ENCODE results near the gene MPST.

GRCh38 chr22:37032535-37033460 lies 13.3 kb downstream of the MPST start:
- TF ChIP-seq, protein P1, sequence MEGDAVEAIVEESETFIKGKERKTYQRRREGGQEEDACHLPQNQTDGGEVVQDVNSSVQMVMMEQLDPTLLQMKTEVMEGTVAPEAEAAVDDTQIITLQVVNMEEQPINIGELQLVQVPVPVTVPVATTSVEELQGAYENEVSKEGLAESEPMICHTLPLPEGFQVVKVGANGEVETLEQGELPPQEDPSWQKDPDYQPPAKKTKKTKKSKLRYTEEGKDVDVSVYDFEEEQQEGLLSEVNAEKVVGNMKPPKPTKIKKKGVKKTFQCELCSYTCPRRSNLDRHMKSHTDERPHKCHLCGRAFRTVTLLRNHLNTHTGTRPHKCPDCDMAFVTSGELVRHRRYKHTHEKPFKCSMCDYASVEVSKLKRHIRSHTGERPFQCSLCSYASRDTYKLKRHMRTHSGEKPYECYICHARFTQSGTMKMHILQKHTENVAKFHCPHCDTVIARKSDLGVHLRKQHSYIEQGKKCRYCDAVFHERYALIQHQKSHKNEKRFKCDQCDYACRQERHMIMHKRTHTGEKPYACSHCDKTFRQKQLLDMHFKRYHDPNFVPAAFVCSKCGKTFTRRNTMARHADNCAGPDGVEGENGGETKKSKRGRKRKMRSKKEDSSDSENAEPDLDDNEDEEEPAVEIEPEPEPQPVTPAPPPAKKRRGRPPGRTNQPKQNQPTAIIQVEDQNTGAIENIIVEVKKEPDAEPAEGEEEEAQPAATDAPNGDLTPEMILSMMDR (IDR thresholded peaks at IDR 0.05 in 4 of 5, conservative IDR thresholded peaks at IDR 0.05 in 1 of 5), result no peak
- no peak for TF ChIP-seq POLR2A (IDR thresholded peaks at IDR 0.05)
